ENCODE results near the gene MMD.
"Not testable (repeated sequence)": the region's sequence is repeated elsewhere in the genome, so short reads cannot be mapped to it uniquely, and the experiment has no call there.

MMD gene

GRCh38 chr17:55421179-55421934, at the start of gene MMD:
Gene MMD (minus strand): TSS chr17:55421835. CDS start chr17:55421695, 140 bp downstream.
- no peak for DNase-seq

GRCh38 chr17:55466671-55467070, 45.0 kb upstream of the MMD start:
- DNase-seq: no peak

DNA sequence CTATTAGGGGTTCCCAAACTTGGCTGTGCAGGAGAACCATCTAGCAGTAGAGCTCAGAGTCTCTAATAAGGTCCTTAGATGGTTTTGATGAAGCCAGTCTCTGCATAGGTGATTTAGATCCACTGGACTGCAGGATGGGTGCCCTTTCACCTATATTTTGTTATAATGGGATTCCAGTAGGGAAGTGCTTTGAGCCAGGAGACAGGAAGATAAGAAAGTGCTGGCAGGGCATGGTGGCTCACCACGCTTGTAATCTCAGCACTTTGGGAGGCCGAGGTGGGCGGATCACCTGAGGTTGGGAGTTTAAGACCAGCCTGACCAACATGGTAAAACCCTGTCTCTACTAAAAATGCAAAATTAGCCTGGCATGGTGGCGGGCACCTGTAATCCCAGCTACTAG, 44.1 kb upstream of the MMD start:
- not testable (repeated sequence) for DNase-seq

DNA sequence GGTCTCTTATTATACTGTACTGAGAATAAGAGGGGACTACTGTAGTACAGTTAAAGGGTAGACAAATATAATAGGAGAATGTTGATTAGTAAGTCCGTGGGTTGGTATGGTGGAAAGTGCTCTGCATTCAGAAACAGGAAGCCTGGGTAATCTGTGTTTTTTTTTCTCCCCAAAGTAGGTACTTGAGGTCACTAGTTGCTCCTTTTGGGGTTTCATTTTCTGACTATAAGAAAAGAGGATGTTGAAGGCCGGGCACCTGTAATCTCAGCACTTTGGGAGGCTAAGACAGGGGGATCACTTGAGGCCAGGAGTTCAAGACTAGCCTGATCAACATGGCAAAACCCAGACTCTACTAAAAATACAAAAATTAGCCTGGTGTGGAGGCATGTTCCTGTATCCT, 42.0 kb upstream of the MMD start:
- DNase-seq: no peak

- DNase-seq: no peak
Measured at GRCh38 chr17:55462711-55463110, 41.1 kb upstream of the MMD start.

DNA sequence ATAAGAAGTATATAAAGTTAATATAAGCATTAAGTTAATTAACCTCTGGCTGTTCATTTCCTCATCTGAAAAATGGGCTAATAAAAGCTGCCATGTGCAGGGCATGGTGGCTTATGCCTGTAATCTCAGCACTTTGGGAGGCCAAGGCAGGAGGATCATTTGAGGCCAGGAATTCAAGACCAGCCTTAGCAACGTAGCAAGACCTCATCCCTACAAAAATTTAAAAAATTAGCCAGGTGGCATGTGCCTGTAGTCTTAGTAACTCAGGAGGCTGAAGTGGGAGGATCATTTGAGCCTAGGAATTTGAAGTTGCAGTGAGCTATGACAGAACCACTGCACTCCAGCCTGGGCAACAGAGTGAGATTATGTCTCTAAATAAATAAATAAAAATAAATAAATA, 40.6 kb upstream of the MMD start:
- no peak for DNase-seq

- no peak for DNase-seq
Measured at GRCh38 chr17:55458978-55459377, 37.3 kb upstream of the MMD start.

DNA sequence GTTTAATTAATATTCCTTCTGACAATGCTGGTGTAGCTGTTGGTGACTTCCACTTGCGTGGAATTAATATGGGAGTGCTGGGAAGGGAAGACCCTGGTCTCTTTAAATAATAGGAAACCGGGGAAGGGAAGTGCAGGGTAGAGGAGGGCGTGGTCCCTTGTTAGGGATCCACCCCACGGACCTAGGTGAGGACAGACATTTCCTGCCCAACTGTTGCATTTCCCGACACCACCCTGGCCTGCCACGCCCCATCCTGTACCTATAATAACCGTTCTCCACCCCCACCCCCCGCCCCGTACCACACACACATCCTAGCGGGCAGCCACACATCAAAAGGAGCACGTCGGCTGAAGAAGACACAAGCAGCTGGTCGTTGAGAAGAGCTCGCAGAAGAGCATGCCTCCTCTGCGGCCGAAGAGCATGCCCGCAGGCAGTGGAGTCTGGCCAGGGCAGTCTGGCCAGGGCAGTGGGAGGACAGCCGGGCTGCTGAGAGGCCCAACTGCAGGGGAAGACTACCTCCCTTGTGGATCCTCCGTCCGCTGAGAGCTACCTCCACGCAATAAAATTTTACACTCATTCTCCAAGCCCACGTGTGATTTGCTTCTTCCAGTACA, 36.8 kb upstream of the MMD start:
- DNase-seq: no peak

DNA sequence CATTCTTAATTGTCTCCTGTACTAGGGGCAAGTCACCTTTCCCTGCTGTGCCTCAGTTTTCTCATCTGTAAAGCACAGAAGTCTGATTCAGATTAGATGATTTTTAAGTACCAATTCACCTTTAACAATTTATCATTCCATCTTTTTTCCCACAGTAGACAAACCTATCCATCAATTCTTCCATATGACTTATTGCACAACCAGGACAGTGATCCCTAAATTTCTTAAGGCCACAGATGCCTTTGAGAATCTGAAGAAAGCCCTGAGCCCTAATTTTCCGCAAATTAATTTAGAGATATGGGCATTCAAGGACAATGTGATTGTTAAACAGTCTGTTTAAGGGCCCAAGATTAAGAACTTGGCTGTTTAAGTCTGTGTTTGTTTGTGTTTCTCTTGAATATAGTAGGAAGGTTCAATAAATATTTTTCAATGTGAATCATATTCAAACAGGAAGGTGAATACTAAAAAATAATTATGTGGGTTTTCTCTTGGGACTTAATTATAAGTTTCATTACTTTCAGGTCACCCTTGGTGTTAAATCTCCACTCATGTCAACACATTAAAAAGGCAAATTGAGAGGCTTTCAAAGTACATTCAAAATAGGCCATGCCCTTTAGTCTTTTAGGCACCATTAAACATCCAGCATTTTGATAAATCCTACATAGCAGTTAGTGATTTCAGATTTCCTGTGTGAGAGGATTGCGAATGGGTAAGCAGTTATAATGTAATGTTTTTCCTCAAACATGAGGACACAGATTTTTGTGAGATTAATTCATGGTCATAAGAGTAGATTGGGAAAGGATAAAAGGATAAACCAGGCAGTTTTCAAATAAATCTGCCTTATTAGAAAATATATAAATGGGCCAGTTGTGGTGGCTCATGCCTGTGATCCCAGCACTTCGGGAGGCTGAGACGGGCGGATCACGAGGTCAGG, 34.9 kb upstream of the MMD start:
- DNase-seq: no peak

GRCh38 chr17:55454906-55455474, 33.4 kb upstream of the MMD start:
- no peak for DNase-seq

- no peak for DNase-seq
Measured at GRCh38 chr17:55453839-55454557, 32.4 kb upstream of the MMD start.

DNA sequence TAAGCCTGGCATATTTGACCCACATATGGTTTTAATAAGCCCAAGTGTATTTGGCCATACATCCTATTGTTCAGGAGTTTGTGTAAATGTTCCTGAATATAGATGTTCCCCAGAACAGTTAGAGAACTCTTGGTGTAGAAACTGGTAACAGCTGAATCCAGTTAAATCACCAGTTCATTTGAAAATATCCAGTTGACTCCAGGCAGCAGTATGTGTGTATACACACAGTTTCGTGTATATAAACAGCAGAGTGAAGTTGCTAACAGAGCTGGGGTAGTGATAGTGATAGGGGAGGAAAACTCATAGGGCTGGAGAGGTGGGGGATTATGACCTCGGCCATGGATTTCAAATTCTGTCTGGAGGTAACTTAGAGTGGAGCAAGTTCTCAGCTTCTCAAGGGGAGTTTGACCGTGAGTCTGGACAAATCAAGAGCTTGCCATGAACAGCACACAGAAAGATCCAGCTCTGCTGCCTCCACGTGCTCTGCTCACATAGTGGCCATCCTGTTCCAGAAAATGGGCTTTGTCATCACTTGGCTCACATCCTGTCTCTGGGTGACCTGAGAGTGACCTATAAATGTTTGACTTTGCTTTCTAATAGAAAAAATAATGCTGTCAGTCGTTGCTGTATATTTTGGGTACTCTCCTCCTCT, 30.6 kb upstream of the MMD start:
- no peak for DNase-seq

DNA sequence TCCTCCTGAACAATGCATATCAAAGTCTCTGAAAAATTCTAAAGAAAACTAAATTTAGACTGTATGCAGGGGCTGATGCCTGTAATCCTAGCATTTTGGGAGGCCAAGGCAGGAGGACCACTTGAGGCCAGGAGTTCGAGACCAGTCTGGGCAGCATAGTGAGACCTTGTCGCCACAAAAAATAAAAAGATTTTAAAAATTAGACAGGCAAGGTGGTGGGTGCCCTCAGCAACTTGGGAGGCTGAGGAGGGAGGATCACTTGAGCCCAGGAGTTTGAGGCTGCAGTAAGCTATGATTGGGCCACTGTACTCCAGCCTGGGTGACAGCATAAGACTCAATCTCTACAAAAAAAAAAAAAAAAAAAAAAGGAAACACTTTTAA, 30.1 kb upstream of the MMD start:
- DNase-seq: no peak

DNA sequence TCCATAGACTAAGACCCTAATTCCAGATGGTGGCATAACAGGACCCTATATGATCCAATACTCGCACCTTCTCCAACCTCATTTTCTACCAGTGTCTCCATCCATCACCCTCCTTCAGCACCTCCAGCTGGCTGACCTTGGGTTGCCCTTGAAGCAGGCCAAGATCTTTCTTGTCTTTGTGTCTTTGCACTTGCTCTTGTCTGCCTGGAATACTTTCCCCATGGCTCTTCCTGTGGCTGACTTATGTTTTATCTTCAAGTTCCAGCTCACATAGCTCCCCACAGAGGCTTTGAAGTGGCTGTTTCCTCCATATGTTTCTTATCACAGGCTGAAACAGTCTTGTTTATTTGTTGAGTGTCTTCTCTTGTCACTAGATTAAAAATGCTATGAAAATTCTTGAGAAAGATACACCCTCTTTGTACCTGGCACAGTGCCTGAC, 29.6 kb upstream of the MMD start:
- DNase-seq: no peak

DNA sequence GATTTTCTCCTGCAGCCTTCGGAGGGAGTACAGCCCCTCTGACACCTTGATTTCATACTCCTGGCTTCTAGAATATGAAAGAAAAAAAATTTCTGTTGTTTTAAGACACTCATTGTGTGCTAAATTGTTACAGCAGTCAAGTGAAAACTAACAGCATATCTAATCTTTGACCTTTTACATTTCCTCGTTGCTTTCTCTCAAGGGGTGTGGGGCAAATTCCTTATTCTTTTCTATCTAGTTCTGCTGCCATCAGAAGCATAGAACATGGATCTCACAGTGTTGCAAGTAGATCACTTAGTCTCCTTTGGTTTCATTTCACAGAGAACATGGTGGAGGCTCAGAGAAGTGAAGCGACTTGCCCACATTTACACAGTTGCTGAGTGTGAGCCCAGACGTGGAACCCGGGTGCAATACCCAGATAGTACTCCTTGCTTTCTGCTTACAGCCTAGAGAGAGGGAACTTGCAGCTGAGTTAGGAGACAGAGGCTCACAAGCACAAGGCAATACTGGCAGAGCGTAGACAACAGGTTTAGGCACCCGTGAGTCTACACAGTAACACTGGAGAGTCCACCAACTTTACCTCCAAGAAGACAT, 28.7 kb upstream of the MMD start:
- no peak for DNase-seq

DNA sequence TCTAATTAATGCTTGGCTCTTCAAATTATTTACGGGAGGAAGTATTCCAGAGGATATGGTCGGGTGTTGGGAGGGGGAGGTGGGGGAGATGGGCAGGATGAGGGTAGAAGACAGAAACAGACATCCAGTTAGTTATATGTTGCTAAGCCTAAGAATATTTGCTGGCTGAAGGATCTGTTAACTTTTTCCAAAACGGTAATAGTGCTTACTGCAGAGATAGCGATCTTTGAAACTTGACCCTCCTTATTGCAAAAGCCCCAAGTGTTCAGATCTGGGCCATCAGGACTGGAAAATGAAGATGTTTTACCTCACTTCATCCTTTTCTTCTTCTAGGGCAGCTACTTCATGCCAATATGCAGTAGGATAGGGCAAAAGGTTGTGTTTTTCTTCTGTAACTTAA, 27.0 kb upstream of the MMD start:
- DNase-seq: no peak

GRCh38 chr17:55446581-55447205, 25.1 kb upstream of the MMD start:
- DNase-seq: no peak

- not testable (repeated sequence) for DNase-seq
Measured at GRCh38 chr17:55446004-55446403, 24.4 kb upstream of the MMD start.

DNA sequence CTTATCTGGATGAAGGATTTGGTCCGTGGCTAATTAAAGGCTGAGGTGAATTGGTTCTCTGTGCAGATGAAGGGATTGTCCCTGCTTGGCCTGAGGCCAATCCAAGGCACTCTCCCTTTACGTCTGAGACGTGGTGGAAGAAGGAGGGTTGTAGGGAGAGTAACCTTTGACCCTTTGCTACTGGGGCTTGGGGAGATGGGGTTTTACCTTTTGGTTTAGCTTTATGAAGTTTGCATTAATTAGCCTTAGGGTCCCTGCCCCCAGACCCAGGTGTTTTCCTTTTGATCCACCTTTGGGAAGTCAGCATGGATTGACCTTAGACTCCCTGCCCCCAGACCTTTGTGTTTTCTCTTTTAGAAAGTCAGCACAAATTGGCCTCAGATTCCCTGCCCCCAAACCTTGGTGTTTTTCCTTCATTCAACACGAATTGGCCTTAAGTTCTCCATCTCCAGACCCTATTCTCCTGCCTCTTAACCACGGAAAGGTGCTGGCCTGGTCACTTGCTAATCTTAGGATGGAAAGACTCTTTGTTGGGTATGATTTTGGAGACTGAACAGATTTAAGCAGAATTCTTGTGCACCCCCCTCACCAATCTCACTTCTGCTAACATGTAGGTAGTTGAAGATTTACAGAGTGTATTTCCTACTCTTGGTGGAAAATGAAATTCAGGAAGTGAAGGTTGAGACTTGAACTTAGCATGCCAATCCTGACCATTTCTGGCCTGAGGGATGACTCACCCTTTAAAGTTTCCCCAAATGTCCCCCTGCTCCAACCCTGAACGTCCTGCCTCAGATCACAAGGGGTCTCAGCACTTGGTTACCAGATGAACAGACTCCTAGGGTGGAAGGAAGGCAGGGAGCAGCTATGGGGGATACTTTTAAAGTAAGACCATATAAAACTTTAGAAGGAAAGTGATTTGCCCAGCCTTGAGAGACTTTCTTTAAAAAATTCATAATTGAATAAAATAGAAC, 23.1 kb upstream of the MMD start:
- DNase-seq: no peak

DNA sequence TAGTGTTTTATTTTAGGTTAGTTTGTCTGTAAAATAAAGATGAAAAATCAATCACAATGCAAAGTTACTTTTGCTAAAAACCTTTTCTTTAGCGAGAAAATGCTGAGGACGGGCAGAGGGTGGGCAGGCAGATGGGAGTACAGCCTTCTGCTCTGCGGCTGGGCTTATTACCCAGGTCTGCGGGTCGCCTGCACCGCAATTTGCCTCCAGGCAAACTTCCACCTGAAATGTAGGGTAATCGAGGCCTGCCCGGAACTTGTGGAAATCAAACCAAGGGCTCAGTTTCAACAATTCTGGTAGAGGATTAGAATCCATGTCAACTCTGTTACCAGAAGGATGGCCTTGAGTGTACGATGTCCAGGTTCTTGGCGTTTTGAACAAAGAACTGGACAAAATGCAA, 22.3 kb upstream of the MMD start:
- DNase-seq: no peak
